ACHN (cell line): ENCODE data around the gene C16orf82.
A peak's percentile ranks its signal among the peaks of the same experiment; 100 is the strongest.
"Not testable (repeated sequence)": the region's sequence is repeated elsewhere in the genome, so short reads cannot be mapped to it uniquely, and the experiment has no call there.

Experiments
- DNase-seq: peaks from one replicate; pipeline ENCODE4 v3.0.0-alpha.2; 2015
- in situ Hi-C: cut with HindIII; loops from 2 replicates; pipeline ENCODE4 v1.10.0; 2017; ENCODE audit warnings: low sequenced_read_pairs, low pct_ligation_motif_present, low pct_unique_long_range_greater_than_20kb

C16orf82 gene

DNA sequence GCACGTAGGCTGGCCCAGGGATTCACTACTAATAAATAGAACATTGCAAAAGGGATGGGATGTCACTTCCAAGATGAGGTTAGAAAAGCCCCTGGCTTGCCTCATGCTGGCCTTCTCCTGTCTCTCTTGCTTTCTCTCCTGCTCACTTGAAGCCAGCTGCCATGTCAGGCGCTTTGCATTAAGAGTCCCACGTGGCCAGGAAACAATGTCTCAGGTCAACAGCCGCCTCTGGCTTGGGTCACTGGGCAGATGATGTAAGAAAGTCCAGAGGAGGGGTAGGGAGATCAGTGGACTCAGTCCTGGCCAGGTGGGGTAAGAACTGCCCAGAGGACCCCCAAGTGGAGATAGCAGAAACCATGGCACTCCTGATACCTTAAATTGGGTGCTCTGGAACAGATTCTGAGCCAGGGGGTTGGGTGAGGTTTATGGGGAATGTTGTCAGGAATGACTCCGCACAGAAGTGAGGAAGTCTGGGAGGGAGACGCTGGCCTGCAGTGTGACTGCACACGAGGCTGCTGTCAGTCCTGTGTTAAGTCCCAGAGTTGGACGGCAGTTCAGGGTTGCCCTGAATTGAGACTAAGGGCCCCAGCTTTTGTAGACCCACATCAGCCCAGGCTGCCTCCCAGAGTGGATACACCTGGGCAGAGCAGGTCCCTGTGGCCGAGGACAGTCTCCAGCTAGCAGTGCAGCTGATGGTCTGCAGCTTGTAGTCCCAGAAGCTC lies 17.7 kb downstream of the C16orf82 start:
- DNase-seq = no peak
- in situ Hi-C loops = no loop called here

DNA sequence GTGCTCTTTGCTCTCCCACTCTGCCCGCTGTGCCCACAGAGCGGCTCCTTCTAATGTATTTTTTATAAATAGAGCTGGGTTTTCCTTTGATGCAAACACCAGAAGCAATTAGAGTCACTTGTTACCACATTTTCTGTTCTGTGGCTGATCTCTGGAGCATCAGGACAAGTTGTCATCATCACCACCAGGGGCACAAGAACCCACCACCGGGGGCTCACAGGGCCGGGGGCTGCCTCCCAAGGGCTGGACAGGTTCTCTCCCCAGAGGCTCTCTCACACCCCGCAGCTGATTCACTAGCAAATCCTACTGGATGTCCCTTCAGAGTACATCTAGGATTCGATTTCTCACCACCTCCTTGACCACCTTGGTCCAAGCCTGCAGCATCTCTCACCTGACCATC lies 18.5 kb downstream of the C16orf82 start:
- no peak for DNase-seq
- in situ Hi-C loops = no loop called here

DNA sequence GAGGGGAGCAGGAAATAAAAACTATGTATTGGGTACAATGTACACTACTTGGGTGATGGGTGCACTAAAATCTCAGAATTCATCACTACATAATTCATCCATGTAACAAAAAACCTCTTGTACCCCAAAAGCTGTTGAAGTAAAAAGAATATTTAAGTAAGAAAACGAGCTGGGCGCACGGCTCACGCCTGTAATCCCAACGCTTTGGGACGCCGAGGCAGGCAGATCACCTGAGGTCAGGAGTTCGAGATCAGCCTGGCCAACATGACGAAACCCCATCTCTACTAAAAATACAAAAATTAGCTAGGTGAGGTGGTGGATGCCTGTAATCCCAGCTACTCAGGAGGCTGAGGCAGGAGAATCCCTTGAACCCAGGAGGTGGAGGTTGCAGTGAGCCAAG lies 19.3 kb downstream of the C16orf82 start:
- DNase-seq, in situ Hi-C loops: not testable (repeated sequence)

DNA sequence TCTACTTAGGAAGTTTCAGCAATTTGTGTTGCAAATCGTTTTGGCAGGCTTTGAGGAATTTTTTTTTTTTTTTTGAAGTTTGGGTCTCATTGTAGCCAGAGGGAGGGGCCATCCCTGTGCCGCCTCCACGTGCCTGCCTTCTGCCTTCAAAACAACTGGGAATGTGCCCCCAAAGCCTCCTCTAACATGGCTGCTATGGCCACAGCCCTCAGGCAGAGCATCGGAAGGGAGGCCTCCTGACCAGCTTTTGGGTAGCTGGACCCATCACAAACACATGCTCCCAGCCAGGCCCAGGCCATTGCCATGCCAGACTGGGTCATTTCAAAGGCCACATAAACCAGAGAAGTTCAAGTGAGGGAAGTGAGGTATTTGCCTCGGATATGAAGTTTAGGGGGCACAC lies 21.5 kb downstream of the C16orf82 start:
- in situ Hi-C loops = no loop called here

DNA sequence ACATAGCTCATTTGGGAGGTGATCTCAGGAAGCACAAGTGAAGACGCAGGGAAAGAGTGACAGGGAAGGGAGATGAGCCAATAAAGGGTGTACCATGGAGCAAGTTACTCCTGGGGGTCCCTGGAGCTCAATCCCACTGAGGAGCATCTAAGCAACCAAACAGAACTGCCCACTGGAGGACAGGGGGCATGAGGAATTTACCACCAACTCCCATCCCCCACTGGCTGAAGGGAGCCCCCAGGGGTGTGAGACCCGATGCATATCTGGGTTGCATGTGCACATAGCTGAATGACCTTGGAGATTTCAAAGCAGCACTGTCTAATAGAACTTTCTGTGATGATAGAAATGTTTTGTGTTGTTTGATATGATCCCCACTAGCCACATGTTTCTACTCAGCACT lies 29.6 kb downstream of the C16orf82 start:
- no peak for DNase-seq
- in situ Hi-C loops = no loop called here

More for the DNA sequence above, 21.5 kb downstream of the C16orf82 start:
- no peak for DNase-seq

DNA sequence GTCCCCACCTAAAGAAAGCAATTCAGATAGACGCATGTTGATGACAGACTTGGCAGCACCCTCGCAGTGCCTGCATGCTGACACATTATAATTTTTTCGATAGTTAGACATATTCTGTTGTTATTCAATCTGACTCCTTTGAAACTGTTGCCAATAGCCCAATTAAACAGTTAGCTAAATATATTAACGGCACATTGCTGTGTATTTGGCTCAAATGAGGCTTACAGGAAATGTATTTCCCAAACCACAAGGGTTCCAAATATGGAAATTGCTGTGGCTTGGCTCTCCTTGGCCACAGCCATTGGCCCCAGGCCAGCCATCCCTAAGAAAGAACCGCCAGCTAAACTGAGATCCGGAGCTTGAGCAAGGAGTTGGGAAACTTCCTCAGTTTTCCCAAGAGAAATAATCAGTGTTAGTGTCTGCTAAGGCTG lies 31.1 kb downstream of the C16orf82 start:
- DNase-seq = no peak
- in situ Hi-C loops = no loop called here

DNA sequence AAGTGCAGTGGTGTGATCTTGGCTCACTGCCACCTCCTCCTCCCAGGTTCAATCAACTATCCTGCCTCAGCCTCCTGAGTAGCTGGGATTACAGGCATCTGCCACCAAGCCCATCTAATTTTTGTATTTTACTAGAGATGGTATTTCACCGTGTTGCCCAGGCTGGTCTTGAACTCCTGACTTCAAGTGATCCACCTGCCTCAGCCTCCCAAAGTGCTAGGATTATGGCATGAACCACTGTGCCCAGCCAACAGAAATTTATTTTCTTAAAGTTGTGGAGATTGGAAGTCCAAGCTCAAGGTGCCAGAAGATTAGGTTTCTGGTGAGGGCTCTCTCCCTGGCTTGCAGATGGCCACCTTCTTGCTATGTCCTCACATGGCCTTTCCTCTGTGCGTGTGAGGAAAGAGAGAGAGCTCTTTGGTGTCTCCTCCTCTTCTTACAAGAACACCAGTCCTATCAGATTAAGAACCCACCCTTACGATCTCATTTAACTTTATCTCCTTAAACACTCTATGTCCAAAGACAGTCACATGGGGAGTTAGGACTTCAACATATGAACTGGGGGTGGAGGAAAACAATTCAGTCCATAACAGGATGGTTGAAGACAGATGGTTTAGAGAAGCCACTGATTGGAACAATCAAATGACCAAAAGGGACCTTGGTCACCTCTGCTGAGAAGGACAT lies 31.8 kb downstream of the C16orf82 start:
- in situ Hi-C loops = no loop called here
- no peak for DNase-seq

DNA sequence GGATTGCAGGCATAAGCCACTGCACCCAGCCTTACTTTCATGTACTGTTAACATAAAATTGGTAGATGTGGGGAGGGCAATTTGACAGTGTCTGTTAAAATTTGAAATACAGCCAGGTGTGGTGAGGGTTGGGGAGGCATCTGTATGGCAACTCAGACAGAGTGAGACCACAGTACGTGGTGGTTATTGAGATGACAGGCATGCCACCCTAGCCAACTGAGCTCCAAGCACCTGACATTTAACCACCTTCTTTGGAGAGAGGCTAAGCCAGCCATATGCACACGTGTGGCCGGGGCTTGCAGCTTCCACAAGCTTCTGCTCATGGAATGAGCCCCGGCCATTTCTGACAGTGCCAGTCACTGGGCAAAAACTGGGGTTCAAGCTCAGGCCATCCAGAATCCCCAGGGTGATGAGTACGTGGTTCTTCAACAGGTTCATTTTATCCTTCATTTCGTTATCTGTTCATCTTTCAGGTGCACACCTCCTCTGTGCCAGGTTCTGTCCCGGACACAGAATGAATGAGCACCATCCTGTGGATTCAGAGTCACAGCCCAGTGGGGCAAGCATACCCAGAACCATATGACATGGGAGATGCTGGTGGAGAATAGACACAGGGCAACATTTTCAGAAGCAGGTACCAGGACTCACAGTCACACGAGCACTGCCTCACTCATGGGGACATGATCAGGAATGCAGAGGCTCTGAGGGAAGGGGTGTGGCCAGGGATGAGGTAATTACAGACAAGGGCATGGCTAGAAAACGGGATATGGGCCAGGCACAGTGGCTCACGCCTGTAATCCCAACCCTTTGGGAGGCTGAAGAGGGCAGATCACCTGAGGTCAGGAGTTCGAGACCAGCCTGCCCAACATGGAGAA lies 36.2 kb downstream of the C16orf82 start:
- in situ Hi-C loops = no loop called here
- DNase-seq = no peak

DNA sequence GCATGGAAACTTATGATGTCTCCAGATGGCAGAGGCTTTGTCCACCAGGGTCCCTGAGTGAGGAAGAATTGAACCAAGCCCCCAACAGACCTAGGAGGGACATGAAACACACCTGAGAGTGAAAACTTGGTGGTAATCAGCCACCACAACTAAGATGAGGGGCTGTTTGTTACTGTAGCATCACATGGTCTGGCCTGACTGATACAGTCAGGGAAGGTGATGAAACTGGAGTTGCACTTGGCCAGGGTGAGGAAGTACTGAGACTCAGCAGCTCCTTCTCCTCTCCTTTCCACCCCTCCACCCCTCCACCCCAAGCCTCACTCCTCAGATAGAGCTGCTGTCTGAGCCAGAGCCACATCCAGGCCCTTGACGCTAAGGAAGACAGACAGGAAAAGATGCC lies 37.2 kb downstream of the C16orf82 start:
- DNase-seq = no peak
- in situ Hi-C loops = no loop called here

DNA sequence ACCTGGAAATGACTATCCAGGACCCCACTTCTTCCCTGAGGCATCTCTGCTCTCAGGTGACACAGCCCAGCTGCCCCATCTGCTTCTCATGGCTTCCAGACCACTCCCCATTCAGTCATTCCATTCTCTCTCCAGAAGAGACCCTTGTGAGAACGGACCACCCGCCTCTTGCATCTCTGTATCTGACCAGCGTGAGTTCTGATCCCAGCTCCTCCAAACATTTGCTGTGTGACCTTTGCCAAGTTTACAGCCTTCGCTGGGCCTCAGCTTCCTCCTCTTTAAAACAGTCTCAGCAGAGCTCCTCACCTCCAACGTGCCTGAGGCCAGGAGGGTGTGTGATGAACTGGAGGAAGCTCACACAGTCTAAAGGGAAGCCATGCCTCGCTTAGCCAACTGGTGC lies 39.6 kb downstream of the C16orf82 start:
- in situ Hi-C loops = no loop called here
- no peak for DNase-seq

DNA sequence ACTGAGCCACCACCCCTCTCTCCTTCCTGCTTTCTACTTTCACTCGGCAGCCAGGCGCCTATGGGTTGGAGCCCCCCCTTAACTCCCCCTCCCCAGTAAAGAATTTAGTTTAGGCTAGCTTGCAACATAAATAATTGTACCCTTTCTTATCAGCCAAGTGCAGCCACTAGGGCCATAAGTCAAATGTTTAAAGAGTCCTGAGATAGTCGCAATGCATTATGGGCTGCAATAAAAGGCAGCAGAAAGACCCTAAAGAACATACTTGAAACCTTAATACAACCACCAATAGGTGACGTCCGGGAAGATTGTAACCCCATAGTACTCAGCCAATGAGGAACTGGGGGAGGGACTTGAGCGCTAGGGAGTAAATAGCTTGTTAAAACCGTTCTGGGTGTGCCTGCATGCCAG lies 40.5 kb downstream of the C16orf82 start:
- in situ Hi-C loops = no loop called here

DNA sequence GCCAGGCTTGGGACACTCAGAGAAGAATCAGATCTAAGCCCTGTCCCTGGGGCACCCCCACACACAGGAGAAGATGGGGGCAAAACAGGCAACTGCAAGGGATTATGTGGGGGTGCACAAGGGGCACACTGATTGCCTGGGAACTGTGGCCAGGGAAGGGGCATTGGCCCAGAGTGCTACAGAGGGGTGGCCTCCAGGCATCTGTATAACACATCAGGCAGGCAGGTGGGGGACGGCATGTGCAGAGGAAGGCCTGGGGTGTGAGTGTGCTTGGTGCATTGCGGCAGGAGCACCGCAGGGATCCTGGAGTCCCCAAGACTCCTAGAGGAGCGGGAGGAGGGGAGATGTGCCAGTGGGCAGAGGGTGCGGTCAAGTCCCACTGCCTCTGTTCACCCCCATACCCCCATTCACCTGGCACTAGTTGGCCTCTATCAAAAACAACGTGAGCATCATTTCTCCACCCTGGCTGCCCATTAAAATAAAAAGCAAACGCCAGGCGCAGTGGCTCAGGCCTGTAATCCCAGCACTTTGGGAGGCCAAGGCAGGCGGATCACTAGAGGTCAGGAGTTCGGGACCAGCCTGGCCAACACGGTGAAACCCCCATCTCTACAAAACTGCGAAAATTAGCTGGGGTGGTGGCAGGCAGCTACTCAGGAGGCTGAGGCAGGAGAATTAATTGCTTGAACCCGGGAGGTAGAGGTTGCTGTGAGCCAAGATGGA lies 41.5 kb downstream of the C16orf82 start:
- DNase-seq = no peak
- in situ Hi-C loops = no loop called here

More for the DNA sequence above, 40.5 kb downstream of the C16orf82 start:
- DNase-seq = no peak

DNA sequence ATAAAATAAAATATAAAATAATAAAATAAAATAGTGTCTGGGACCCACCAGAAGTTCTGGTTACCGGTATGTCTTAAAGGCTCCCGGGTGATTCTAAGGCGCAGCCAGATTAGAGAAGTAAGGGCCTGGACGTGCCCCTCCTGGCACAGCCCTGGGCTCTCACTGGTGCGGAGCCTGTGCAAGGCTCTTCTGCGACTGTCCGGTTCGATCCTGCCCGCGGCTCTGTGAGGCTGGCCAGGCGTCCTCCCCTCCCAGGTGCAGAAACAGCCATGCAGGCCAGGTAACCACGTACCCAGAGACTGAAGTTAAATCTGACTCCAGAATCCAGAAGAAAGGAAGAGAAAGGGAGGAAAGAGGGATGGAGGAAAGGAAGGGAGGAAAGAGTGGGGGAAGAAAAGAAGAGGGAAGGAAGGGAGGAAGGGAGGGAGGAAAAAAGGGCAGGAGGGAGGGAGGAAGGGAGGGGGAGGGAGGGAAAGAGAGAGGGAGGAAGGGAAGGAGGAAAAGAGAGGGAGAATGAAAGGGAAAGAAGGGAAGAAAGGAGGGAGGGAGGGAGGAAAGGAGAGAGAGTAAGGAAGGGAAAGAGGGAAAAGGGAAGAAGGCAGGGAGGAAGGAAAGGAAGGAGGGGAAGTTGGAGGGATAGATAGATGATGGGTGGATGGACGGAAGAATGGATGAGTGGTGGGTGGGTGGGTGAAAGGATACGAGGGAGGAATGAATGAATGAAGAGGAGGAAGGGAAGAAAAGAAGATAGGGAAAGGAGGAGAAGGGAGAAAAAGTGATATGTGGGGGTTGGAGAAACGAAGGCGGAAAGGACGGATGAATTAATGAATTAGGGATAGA lies 42.3 kb downstream of the C16orf82 start:
- in situ Hi-C loops = no loop called here
- no peak for DNase-seq

DNA sequence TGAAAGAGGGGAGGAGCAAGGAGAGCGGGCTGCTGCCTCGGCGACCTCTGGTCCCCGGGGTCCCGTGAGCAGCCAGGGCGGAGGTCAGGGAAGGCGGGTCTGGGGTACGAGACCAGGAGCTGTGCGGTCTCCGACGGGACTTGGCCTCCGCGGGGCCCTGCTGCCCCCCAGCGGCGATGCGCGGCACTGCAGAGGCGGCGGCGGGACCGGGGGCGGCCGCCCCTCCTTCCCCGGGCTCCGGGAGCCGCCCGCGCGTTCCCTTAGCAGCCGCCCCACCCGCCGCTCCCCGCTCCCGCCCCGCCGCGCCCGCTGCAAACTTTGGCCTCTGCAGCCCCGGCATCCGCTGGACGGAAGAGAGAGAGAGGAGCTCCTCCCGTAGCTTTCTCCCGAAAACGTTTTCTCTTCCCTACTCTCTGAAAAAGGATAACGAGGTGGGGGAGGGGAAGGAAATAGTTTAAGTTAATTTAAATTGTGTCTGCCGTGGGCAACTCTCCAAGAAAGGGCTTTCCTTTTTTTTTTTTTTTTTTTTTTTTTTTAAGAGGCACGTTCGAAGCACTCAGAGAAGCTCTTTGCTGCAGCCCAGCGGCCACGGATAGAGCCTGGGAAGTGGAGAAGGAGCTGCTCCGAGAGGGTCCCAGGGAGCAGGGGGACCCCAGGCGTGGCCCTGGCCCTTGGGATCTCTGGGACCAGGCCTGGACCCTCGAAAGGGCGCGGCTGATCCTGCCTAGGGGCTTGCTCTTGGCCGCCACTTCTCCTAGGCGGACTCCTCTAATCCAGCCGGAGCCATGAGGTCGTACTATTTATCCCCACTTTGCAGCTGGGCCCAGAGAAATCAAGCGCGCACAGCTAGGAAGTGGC lies 43.2 kb downstream of the C16orf82 start:
- DNase-seq = peak; percentile 73
- in situ Hi-C loops = no loop called here

DNA sequence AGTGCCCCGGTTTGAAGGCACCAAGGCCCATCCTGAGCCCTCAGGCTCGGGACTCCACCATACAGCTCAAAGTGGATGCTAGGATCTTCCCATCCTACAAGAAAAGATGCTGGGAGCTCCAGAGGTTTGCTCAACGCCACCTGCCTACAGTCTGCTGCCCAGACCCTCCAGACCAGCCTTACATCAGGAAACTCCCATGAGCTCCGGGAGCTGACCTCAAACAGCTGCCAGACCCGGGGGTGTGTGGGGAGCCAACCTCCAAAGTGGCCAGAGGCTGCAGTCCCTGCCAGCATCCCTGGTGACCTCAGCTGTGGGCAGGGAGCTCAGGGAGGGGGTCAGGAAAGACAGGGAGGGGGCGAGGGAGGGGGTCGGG lies 43.8 kb downstream of the C16orf82 start:
- in situ Hi-C loops = no loop called here
- DNase-seq = no peak

DNA sequence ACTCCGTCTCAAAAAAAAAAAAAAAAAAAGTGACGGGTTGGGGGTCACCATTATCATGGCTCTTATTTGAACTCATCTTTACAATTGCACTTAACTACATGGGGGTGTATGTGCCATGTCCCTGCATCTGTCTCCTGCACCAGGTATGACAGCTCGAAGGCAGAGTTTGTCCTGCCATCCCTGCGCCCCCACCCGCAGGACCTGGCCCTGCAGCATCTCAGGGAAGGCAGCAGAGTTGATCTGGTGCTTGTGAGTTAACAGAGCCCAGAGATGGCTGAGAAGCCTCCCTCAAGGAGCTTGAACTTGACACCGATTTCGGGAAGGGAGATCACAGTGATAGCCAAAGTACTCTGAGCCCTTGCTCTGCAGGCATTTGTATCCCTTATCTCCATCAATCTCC lies 44.8 kb downstream of the C16orf82 start:
- in situ Hi-C loops = no loop called here
- no peak for DNase-seq
